GM18517 (cell line): ENCODE measurements around the gene PCDHGA11.
"Not testable (repeated sequence)": the region's sequence is repeated elsewhere in the genome, so short reads cannot be mapped to it uniquely, and the experiment has no call there.

ENCODE experiments used
- ATAC-seq: cut with Tn5 transposase; IDR thresholded peaks from one replicate; pipeline ENCODE4 v1.9.1; 2021; ENCODE audit warnings: mild to moderate bottlenecking, moderate library complexity; ENCODE audit not compliant: unreplicated experiment

PCDHGA11 gene

DNA sequence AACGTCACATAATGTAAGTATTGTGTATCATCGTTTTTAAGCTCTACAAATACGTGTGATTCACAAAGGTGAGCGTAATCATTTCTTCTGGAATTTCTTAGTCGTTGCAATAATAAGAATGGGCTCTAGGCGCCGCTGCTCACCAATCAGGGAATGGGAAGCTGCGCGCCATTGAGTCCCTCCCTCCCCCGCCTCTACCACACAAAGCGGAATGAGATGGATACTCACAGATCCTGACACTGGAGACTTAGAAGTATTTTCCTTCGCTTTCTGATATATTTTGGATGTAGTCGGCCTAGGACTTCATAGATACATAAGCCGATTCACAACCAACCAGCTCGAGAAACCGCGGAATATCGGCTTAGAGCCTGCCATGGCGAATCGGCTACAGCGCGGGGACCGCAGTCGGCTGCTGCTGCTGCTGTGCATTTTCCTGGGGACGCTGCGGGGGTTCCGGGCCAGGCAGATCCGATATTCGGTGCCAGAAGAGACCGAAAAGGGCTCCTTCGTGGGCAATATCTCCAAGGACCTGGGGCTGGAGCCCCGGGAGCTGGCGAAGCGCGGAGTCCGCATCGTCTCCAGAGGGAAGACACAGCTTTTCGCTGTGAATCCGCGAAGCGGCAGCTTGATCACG is at the start of gene PCDHGA11:
Gene PCDHGA11 (plus strand): TSS at position 197 of the 634 bp plus-strand sequence. CDS start 177 bp downstream, at position 374.
- no peak for ATAC-seq

DNA sequence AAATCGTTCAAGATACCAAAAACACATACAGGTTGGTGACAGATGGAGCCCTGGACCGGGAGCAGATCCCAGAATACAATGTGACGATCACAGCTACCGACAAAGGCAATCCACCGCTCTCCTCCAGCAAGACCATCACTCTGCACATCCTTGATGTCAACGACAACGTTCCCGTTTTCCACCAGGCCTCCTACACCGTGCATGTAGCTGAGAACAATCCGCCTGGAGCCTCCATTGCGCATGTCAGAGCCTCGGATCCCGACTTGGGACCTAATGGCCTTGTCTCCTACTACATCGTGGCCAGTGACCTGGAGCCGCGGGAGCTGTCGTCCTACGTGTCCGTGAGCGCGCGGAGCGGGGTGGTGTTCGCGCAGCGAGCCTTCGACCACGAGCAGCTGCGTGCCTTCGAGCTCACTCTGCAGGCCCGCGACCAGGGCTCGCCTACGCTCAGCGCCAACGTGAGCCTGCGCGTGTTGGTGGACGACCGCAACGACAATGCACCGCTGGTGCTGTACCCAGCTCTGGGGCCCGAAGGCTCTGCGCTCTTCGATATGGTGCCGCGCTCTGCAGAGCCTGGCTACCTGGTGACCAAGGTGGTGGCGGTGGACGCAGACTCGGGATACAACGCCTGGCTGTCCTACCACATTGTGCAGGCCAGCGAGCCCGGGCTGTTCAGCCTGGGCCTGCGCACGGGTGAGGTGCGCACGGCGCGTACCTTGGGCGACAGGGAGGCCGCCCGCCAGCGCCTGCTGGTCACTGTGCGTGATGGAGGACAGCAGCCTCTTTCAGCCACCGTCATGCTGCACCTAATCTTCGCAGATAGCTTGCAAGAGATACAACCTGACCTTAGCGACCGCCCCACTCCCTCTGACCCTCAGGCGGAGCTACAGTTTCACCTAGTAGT is 49.0 kb upstream of the PCDHGA11 start:
- no peak for ATAC-seq

DNA sequence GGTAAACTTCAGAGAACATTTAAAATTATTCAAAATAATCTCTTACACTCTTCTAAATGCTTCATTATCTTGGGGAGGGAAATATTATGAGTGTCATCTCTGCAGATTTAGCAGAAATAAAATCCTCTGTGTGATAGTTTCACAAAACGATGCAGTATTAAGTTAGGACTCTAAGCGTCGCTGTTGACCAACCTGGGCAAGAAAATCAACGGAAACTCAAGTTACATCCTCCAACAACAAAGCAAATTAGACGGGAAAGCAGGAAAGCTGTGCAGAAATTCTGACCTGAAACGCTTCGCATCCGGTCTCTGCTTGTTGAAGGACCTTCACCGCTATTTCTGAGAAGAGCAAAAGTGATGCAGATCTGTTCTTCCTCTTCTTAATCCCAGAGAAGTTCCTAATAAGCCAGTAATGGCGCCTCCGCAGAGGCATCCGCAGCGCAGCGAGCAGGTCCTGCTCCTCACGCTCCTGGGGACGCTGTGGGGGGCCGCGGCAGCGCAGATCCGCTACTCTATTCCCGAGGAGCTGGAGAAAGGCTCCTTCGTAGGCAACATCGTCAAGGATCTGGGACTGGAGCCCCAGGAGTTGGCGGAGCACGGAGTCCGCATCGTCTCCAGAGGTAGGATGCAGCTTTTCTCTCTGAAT is 47.1 kb upstream of the PCDHGA11 start, which contains the start of gene PCDHGA6:
Gene PCDHGA6 (plus strand): TSS at position 219 of the 645 bp plus-strand sequence. CDS start 193 bp downstream, at position 412.
- ATAC-seq: no peak

DNA sequence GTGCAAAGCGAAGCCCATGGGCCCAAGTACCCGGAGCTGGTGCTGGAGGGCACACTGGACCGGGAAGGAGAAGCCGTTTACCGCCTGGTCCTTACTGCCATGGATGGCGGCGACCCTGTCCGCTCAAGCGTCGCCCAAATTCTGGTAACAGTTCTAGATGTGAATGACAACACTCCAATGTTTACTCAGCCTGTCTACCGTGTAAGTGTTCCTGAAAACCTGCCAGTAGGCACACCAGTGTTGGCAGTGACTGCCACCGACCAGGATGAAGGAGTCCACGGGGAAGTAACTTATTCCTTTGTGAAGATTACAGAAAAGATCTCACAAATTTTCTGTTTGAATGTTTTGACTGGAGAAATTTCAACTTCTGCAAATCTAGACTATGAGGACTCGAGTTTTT is 46.2 kb upstream of the PCDHGA11 start:
- no peak for ATAC-seq

DNA sequence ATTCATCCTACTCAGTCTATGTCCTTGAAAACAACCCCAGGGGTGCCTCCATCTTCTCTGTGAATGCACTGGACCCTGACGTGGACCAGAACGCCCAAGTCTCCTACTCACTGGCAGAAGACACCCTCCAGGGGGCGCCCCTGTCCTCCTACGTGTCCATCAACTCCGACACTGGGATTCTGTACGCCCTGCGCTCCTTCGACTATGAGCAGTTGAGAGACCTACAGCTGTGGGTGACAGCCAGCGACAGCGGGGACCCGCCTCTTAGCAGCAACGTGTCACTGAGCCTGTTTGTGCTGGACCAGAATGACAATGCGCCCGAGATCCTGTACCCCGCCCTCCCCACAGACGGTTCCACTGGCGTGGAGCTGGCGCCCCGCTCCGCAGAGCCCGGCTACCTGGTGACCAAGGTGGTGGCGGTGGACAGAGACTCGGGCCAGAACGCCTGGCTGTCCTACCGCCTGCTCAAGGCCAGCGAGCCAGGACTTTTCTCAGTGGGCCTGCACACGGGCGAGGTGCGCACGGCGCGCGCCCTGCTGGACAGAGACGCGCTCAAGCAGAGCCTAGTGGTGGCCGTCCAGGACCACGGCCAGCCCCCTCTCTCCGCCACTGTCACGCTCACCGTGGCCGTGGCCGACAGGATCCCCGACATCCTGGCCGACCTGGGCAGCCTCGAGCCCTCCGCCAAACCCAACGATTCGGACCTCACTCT is 45.3 kb upstream of the PCDHGA11 start:
- not testable (repeated sequence) for ATAC-seq

DNA sequence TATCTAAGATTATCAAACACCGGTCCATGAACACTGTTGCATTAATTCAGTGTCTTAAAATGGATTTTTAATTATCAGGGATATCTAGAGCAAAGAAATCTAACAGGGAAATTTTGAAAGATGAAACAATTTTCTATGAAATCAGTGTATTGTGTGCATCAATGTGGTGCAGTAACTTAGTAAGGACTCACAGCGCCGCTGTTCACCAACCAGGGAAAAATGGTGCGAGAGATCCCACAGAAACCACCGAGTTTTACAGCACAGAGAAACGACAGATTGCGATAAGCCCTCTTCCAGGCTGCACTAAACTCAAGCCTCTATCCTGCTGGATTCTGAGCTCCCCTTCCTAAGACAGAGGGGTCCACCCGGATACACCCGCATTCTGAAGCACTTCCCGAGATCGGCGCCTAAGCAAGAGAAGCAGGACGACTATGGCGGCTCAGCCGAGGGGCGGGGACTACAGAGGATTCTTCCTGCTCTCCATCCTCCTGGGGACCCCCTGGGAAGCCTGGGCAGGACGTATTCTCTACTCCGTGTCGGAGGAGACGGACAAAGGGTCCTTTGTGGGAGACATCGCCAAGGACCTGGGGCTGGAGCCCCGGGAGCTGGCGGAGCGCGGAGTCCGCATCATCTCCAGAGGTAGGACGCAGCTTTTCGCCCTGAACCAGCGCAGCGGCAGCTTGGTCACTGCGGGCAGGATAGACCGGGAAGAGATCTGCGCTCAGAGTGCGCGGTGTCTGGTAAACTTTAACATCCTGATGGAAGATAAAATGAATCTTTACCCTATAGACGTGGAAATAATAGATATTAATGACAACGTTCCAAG is 38.2 kb upstream of the PCDHGA11 start, which contains the start of gene PCDHGA7:
Gene PCDHGA7 (plus strand): TSS at position 274 of the 826 bp plus-strand sequence. CDS start 158 bp downstream, at position 432.
- no peak for ATAC-seq

DNA sequence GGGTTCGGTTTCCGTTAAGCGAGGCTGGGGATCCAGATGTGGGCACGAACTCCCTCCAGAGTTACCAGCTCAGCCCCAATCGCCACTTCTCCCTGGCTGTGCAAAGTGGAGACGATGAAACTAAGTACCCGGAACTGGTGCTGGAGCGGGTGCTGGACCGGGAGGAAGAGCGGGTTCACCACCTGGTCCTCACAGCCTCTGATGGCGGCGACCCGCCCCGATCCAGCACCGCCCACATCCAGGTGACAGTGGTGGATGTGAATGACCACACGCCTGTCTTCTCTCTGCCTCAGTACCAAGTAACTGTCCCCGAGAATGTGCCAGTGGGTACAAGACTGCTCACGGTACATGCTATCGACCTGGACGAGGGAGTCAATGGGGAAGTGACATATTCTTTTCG is 37.5 kb upstream of the PCDHGA11 start:
- ATAC-seq: no peak

DNA sequence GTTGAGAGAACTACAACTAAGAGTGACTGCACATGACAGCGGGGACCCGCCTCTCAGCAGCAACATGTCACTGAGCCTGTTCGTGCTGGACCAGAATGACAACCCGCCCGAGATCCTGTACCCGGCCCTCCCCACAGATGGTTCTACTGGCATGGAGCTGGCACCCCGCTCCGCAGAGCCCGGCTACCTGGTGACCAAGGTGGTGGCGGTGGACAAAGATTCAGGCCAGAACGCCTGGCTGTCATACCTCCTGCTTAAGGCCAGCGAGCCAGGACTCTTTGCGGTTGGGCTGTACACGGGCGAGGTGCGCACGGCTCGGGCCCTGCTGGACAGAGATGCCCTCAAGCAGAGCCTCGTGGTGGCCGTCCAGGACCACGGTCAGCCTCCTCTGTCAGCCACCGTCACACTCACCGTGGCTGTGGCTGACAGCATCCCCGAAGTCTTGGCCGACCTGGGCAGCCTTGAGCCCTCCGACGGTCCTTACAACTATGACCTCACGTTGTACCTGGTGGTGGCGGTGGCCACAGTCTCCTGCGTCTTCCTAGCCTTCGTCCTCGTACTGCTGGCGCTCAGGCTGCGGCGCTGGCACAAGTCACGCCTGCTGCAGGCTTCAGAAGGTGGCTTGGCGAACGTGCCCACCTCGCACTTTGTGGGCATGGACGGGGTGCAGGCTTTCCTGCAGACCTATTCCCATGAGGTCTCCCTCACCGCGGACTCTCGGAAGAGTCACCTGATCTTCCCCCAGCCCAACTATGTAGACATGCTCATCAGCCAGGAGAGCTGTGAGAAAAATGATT is 36.2 kb upstream of the PCDHGA11 start:
- ATAC-seq: no peak

DNA sequence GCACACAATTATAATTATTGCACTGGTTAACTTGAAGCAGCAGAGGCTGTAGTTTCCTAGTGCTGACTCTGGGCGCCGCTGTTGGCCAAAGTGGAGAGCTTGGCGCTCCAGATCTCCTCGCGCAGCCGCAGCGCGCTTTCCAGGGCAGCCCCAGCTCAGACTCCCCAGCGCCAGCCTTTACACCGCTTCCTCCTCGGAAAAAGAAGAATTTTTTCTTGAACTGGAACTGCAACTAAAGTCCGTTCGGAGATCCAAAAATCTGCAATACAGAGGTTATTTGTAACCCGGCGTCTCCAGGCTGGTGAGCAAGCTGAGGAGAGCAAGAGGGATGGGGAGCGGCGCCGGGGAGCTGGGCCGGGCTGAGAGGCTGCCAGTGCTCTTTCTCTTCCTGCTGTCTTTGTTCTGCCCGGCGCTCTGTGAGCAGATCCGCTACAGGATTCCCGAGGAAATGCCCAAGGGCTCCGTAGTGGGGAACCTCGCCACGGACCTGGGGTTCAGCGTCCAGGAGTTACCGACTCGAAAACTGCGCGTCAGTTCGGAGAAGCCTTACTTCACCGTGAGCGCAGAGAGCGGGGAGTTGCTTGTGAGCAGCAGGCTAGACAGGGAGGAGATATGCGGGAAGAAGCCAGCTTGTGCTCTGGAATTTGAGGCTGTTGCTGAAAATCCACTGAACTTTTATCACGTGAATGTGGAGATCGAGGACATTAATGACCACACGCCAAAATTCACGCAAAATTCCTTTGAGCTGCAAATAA is 33.1 kb upstream of the PCDHGA11 start, which contains the start of gene PCDHGB4:
Gene PCDHGB4 (plus strand): TSS at position 142 of the 755 bp plus-strand sequence. CDS start 187 bp downstream, at position 329.
- ATAC-seq: not testable (repeated sequence)

DNA sequence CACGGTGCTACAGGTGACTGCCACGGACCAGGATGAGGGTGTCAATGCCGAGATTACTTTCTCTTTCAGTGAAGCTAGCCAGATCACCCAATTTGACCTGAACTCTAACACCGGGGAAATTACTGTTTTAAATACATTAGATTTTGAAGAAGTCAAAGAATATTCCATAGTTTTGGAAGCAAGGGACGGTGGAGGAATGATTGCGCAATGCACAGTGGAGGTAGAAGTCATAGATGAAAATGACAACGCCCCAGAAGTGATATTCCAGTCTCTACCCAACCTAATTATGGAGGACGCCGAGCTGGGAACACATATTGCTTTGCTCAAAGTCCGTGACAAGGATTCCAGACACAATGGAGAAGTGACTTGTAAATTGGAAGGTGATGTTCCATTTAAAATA is 32.2 kb upstream of the PCDHGA11 start:
- ATAC-seq: no peak

DNA sequence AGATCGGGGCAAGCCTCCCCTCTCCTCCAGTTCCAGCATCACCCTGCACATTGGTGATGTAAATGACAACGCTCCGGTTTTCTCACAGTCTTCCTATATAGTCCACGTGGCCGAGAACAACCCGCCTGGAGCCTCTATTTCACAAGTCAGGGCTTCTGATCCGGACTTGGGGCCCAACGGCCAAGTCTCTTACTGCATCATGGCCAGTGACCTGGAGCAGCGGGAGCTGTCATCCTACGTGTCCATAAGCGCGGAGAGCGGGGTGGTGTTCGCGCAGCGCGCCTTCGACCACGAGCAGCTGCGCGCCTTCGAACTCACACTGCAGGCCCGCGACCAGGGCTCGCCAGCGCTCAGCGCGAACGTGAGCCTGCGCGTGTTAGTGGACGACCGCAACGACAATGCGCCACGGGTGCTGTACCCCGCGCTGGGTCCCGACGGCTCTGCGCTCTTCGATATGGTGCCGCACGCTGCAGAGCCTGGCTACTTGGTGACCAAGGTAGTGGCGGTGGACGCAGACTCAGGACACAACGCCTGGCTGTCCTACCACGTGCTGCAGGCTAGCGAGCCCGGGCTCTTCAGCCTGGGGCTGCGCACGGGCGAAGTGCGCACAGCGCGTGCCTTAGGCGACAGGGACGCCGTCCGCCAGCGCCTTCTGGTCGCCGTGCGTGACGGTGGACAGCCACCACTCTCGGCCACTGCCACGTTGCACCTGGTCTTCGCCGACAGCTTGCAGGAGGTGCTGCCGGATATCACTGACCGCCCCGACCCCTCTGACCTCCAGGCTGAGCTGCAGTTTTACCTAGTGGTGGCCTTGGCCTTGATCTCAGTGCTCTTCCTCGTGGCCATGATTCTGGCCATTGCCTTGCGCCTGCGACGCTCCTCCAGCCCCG is 31.5 kb upstream of the PCDHGA11 start:
- ATAC-seq: no peak

DNA sequence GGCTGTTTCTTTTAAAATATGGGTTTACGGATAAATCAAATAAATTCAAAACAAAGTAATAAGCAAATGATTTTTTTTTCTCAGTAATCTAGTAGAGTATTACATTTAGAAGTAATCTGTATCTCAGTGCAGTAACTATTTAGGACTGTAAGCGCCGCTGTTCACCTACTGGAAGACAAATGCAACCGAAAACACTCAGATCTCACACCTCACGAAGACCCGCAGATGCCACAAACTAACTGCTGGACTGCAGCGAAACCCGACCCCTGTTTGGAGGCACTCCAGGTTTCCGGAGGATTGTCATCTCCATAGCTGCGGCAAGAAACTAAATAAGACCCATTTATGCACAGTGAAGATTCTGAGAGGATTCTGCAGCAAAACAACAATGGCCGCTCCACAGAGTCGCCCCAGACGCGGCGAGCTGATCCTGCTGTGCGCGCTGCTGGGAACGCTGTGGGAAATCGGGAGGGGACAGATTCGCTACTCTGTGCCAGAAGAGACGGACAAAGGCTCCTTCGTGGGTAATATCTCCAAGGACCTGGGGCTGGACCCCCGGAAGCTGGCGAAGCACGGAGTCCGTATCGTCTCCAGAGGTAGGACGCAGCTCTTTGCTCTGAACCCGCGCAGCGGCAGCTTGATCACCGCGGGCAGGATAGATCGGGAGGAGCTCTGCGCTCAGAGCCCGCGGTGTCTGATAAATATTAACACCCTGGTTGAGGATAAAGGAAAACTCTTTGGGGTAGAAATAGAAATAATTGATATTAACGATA is 28.2 kb upstream of the PCDHGA11 start, which contains the start of gene PCDHGA8:
Gene PCDHGA8 (plus strand): TSS at position 205 of the 770 bp plus-strand sequence. CDS start 181 bp downstream, at position 386.
- no peak for ATAC-seq

DNA sequence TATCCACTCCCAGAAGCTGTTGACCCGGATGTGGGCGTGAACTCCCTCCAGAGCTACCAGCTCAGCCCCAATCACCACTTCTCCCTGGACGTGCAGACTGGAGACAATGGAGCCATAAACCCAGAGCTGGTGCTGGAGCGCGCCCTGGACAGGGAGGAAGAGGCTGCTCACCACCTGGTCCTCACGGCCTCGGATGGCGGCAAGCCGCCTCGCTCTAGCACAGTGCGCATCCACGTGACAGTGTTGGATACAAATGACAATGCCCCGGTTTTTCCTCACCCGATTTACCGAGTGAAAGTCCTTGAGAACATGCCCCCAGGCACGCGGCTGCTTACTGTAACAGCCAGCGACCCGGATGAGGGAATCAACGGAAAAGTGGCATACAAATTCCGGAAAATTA is 27.6 kb upstream of the PCDHGA11 start:
- no peak for ATAC-seq

DNA sequence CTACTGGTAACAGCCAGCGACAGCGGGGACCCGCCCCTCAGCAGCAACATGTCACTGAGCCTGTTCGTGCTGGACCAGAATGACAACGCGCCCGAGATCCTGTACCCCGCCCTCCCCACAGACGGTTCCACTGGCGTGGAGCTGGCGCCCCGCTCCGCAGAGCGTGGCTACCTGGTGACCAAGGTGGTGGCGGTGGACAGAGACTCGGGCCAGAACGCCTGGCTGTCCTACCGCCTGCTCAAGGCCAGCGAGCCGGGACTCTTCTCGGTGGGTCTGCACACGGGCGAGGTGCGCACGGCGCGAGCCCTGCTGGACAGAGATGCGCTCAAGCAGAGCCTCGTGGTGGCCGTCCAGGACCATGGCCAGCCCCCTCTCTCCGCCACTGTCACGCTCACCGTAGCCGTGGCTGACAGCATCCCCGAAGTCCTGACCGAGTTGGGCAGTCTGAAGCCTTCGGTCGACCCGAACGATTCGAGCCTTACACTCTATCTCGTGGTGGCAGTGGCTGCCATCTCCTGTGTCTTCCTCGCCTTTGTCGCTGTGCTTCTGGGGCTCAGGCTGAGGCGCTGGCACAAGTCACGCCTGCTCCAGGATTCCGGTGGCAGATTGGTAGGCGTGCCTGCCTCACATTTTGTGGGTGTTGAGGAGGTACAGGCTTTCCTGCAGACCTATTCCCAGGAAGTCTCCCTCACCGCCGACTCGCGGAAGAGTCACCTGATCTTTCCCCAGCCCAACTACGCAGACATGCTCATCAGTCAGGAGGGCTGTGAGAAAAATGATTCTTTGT is 26.3 kb upstream of the PCDHGA11 start:
- not testable (repeated sequence) for ATAC-seq

DNA sequence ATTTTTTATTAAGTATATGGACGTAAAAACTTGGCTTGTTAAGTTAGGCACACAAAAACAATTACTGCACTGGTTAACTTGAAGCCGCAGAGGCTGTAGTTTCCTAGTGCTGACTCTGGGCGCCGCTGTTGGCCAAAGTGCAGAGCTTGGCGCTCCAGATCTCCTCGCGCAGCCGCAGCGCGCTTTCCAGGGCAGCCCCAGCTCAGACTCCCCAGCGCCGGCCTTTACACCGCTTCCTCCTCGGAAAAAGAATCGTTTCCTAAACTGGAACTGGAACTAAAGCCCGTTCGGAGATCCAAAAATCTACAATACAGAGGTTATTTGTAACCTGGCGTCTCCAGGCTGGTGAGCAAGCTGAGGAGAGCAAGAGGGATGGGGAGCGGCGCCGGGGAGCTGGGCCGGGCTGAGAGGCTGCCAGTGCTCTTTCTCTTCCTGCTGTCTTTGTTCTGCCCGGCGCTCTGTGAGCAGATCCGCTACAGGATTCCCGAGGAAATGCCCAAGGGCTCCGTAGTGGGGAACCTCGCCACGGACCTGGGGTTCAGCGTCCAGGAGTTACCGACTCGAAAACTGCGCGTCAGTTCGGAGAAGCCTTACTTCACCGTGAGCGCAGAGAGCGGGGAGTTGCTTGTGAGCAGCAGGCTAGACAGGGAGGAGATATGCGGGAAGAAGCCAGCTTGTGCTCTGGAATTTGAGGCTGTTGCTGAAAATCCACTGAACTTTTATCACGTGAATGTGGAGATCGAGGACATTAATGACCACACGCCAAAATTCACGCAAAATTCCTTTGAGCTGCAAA is 22.9 kb upstream of the PCDHGA11 start, which contains the start of gene PCDHGB5:
Gene PCDHGB5 (plus strand): TSS at position 192 of the 796 bp plus-strand sequence. CDS start 181 bp downstream, at position 373.
- ATAC-seq: peak; percentile 93
